Transverse colon (tissue), 4 donors: ENCODE data around the gene ACTG1. TPM values are rescaled to one million over a fixed set of nuclear protein-coding genes. Genes with fewer than 3 reads are reported as not detected.
A peak's percentile ranks its signal among the peaks of the same experiment; 100 is the strongest.

ENCODE experiments used
- DNase-seq: peaks from one replicate; pipeline ENCODE4 v3.0.0-alpha.2; 2019
- H3K27ac ChIP-seq, 4 donors: fragments of 200-600 bp; sonication (generic); 2 replicates each; pipeline ENCODE4 v1.5.1; 2016 to 2018; ENCODE audit warnings: inconsistent platforms in 4 of 4
- H3K27me3 ChIP-seq: fragments of 200-600 bp; sonication (generic); 2 replicates; pipeline ENCODE4 v1.5.1; 2017; ENCODE audit warnings: inconsistent platforms
- H3K36me3 ChIP-seq, 4 donors: fragments of 200-600 bp; sonication (generic); 2 replicates each; pipeline ENCODE4 v1.5.1; 2017 to 2019; ENCODE audit warnings: inconsistent platforms in 4 of 4
- H3K4me1 ChIP-seq, 4 donors: fragments of 200-600 bp; sonication (generic); 2 replicates each; pipeline ENCODE4 v1.5.1; 2017 to 2020; ENCODE audit warnings: inconsistent platforms in 4 of 4
- H3K4me3 ChIP-seq, 4 donors: fragments of 200-600 bp; sonication (generic); 1 replicate in 1 of 4; 2 replicates in 3 of 4; pipeline versions ENCODE4 v1.5.1 to v1.6.1; 2017 to 2019; ENCODE audit warnings: inconsistent platforms in 4 of 4
- H3K9me3 ChIP-seq, 2 donors: fragments of 200-600 bp; sonication (generic); 2 replicates each; pipeline ENCODE4 v1.5.1; 2017 to 2019; ENCODE audit warnings: inconsistent platforms in 2 of 2
- EP300 ChIP-seq: sonication (generic); formaldehyde crosslinking; IDR thresholded peaks from one replicate; pipeline ENCODE4 v1.6.1; 2017; ENCODE audit warnings: antibody characterized with exemption, low read depth
- POLR2A ChIP-seq: fragments of 450-650 bp; IDR thresholded peaks from one replicate; pipeline ENCODE4 v1.6.1; 2016; ENCODE audit warnings: antibody characterized with exemption, mild to moderate bottlenecking, moderate library complexity
- POLR2AphosphoS5 ChIP-seq, 3 donors: sonication (generic); formaldehyde crosslinking; IDR thresholded peaks; one replicate each; pipeline ENCODE4 v1.6.1; 2016; ENCODE audit warnings: antibody characterized with exemption in 3 of 3
- WGBS, 2 donors: methylation state at CpG; one replicate each; pipeline ENCODE4 v1.1.5; 2018; ENCODE audit warnings: low coverage in 1 of 2; 5-methylcytosine and 5-hydroxymethylcytosine counted together
- in situ Hi-C, 4 donors: fragments of 200-750 bp; cut with MboI; loops; one replicate each; pipeline versions ENCODE4 v1.15.0 to v1.15.1; 2017; ENCODE audit warnings: low sequenced_read_pairs in 3 of 4, low pct_ligation_motif_present in 1 of 4, low pct_unique_long_range_greater_than_20kb in 1 of 4
- intact Hi-C: fragments of 100-400 bp; cut with DNase I; formaldehyde crosslinking; loops from one replicate; pipeline ENCODE4 v1.15.1; 2023; ENCODE audit warnings: low total_unique reads
- total RNA-seq, 4 donors: library from RNA; depleted of rRNA; stranded (reverse); fragments of >200 nt; gene quantifications; one replicate each; pipeline ENCODE4 v1.1.0, GENCODE V29; 2016
- TF ChIP-seq, protein P1 (sequence below), 5 experiments: fragments of 200-600 bp in 3 of 5; fragments of 450-650 bp in 2 of 5; sonication (generic) in 3 of 5; IDR thresholded peaks; 1 replicate in 2 of 5; 2 replicates in 3 of 5; pipeline ENCODE4 v1.5.1; 2016 to 2017; ENCODE audit warnings: antibody characterized with exemption in 5 of 5, inconsistent platforms in 3 of 5, mild to moderate bottlenecking in 2 of 5, moderate library complexity in 1 of 5

ACTG1 gene
- total RNA-seq, 4 donors from 2014 or later = 2,099 to 4,882 (median 4,009) TPM

DNA sequence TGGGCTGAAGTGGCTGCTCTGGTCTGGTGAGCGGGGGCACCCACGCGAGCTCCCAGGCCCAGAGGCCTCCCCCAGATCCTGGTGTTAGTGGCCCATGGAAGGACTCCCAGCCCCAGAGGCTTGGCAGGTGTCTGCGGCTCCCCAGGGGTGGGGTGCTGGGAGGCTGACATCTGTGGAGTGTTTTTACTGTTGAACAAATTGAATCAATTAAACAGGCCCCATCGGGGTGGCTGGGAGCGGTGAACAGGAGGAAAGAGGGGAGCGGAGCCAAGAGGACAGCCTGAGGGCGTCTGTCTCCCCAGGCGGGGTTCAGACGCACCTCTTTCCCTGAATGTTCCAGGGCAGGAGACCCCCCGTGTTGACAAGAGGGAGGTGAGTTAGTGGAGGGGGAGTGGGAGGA lies 29.9 kb downstream of the ACTG1 start:
- Histone ChIP-seq H3K9me3 (no peaks in the 10 kb centered on the region), H3K27ac (no peak overlapping the region), H3K36me3 (no peaks in the 10 kb centered on the region), H3K4me1 (peaks cover 14 to 32% (median 29%) of the 10 kb centered on the region in 4 donors), H3K4me3 (no peak overlapping the region), H3K27me3 (peaks cover 29% of the 10 kb centered on the region)
- no peak for DNase-seq
- in situ Hi-C loops = loop anchor here in 3 of 4 donors (25.0 kb wide), 3 partner anchors 95 to 220 kb away; partner anchors contain the start of genes BAHCC1 (in 1 of the 3) and SLC38A10 (in 1 of the 3)
- TF ChIP-seq POLR2A = no peak
- TF ChIP-seq POLR2AphosphoS5 (IDR thresholded peaks at IDR 0.05) = no peak
- no peak for TF ChIP-seq EP300
- TF ChIP-seq, protein P1, sequence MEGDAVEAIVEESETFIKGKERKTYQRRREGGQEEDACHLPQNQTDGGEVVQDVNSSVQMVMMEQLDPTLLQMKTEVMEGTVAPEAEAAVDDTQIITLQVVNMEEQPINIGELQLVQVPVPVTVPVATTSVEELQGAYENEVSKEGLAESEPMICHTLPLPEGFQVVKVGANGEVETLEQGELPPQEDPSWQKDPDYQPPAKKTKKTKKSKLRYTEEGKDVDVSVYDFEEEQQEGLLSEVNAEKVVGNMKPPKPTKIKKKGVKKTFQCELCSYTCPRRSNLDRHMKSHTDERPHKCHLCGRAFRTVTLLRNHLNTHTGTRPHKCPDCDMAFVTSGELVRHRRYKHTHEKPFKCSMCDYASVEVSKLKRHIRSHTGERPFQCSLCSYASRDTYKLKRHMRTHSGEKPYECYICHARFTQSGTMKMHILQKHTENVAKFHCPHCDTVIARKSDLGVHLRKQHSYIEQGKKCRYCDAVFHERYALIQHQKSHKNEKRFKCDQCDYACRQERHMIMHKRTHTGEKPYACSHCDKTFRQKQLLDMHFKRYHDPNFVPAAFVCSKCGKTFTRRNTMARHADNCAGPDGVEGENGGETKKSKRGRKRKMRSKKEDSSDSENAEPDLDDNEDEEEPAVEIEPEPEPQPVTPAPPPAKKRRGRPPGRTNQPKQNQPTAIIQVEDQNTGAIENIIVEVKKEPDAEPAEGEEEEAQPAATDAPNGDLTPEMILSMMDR (IDR thresholded peaks at IDR 0.05) = no peak
- WGBS, 2 donors = 59 to 75% methylated on average over 4 to 11 of the region's 11 CpGs
- intact Hi-C loops = loop anchor here (2.0 to 5.0 kb wide), 3 partner anchors 88 to 230 kb away; partner anchors contain the start of gene BAHCC1

GRCh38 chr17:81481815-81482505 lies 30.6 kb downstream of the ACTG1 start:
- TF ChIP-seq POLR2A (no peak), POLR2AphosphoS5 (IDR thresholded peaks at IDR 0.05) (no peak), EP300 (no peak)
- TF ChIP-seq, protein P1 (IDR thresholded peaks at IDR 0.05) = no peak
- peaks cover 29% of the 10 kb centered on the region for H3K27me3 ChIP-seq
- H3K4me3 ChIP-seq = peak overlapping the region; percentile 32 to 53 (median 38)
- no peaks in the 10 kb centered on the region for H3K9me3 ChIP-seq
- H3K27ac ChIP-seq = no peak overlapping the region
- H3K36me3 ChIP-seq = no peaks in the 10 kb centered on the region
- WGBS, 2 donors = 59% methylated on average over 17 of the region's 18 CpGs; no CpG with 5 or more reads in 1 of the 2 donors
- DNase-seq = no peak
- in situ Hi-C loops = loop anchor here in 3 of 4 donors (25.0 kb wide), 3 partner anchors 95 to 220 kb away; partner anchors contain the start of genes BAHCC1 (in 1 of the 3) and SLC38A10 (in 1 of the 3)
- H3K4me1 ChIP-seq = peaks cover 14 to 28% (median 25%) of the 10 kb centered on the region in 4 donors
- intact Hi-C loops = loop anchor here (2.0 to 5.0 kb wide), 3 partner anchors 87 to 230 kb away; partner anchors contain the start of gene BAHCC1

DNA sequence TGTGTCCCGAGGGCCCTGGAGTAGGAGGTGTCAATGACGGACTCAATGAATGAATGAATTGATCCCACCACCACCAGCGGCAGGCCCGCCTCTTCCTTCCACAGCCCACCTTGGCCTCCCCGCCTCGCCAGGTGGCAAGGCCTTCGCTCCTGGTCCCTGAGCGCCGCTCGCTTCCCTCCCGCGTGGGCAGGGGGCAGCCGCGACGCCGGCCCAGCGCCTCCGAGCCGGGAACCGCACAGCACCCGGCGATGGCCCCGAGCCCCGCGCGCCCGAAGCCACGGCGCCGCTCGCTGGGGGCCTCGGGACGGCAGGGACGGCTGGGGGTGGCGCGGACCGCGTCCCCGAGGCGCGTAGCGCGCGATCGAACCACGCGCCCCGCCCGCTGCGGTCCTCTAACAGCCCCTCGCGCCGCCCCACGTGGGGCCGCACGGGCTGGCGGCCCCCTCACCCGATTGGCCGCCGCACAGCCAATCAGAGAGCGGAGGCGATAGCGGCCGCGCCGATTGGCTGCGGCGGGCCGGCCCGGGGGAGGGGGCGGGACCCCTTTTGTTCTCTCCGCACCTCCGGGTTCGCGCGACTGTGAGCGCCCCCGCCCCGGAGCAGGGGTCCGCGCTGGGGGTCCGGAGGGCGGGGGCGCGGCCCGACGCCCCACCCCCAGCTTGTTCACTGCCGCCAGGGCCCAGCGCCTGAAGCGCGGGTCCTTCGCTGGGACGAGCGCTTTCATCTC lies 31.4 kb downstream of the ACTG1 start:
- Histone ChIP-seq H3K4me1 (peaks cover 14 to 28% (median 25%) of the 10 kb centered on the region in 4 donors), H3K36me3 (no peaks in the 10 kb centered on the region), H3K9me3 (no peaks in the 10 kb centered on the region), H3K27ac (no peak overlapping the region), H3K27me3 (peaks cover 29% of the 10 kb centered on the region), H3K4me3 (peak overlapping the region; percentile 32 to 53 (median 38))
- TF ChIP-seq POLR2A (no peak), POLR2AphosphoS5 (IDR thresholded peaks at IDR 0.05) (no peak), EP300 (no peak)
- TF ChIP-seq, protein P1 (IDR thresholded peaks at IDR 0.05) = no peak
- intact Hi-C loops = loop anchor here (5.0 kb wide), 2 partner anchors 189 to 229 kb away; no protein-coding TSS in a partner anchor
- in situ Hi-C loops = loop anchor here in 3 of 4 donors (25.0 kb wide), 3 partner anchors 94 to 219 kb away; partner anchors contain the start of genes BAHCC1 (in 1 of the 3) and SLC38A10 (in 1 of the 3)
- WGBS, 2 donors = 33% methylated on average over 24 of the region's 94 CpGs; no CpG with 5 or more reads in 1 of the 2 donors
- DNase-seq = peak; percentile 57
